ENCODE results near the gene MYL6B. TPM values are rescaled to one million over a fixed set of nuclear protein-coding genes. Genes with fewer than 3 reads are reported as not detected.
"Not testable (repeated sequence)": the region's sequence is repeated elsewhere in the genome, so short reads cannot be mapped to it uniquely, and the experiment has no call there.

Gene MYL6B
- total RNA-seq, 1 donor from 2014 or later: 37.8 TPM

- no peak for DNase-seq (ENCODE audit: low spot score)
Observed at GRCh38 chr12:56152756-56153677, 630 bp downstream of the MYL6B start.

GRCh38 chr12:56153678-56154065, 1.3 kb downstream of the MYL6B start:
- DNase-seq (ENCODE audit: low spot score): no peak

GRCh38 chr12:56154246-56154771, 1.9 kb downstream of the MYL6B start:
- DNase-seq (ENCODE audit: low spot score): no peak

- no peak for DNase-seq (ENCODE audit: low spot score)
Observed at GRCh38 chr12:56154818-56155217, 2.4 kb downstream of the MYL6B start.

GRCh38 chr12:56155256-56155845, 3.0 kb downstream of the MYL6B start:
- no peak for DNase-seq (ENCODE audit: low spot score)

GRCh38 chr12:56156464-56157200, 4.2 kb downstream of the MYL6B start:
- DNase-seq (ENCODE audit: low spot score): not testable (repeated sequence)

GRCh38 chr12:56157201-56158028, 5.0 kb downstream of the MYL6B start:
- peak; percentile 87 for DNase-seq (ENCODE audit: low spot score)

- DNase-seq (ENCODE audit: low spot score): peak; percentile 98
Observed at GRCh38 chr12:56158029-56158925, 5.9 kb downstream of the MYL6B start, which contains the start of gene MYL6. TSS of gene MYL6 (plus strand) at chr12:56158359. CDS start at chr12:56158402, 43 bp downstream.

- peak; percentile 89 for DNase-seq (ENCODE audit: low spot score)
Observed at GRCh38 chr12:56158926-56159461, 6.6 kb downstream of the MYL6B start.

- DNase-seq (ENCODE audit: low spot score): no peak
Observed at GRCh38 chr12:56159482-56160192, 7.2 kb downstream of the MYL6B start.

GRCh38 chr12:56160193-56160763, 7.9 kb downstream of the MYL6B start:
- no peak for DNase-seq (ENCODE audit: low spot score)

- no peak for DNase-seq (ENCODE audit: low spot score)
Observed at GRCh38 chr12:56160894-56161689, 8.7 kb downstream of the MYL6B start.

- DNase-seq (ENCODE audit: low spot score): no peak
Observed at GRCh38 chr12:56161690-56162351, 9.4 kb downstream of the MYL6B start.

- no peak for DNase-seq (ENCODE audit: low spot score)
Observed at GRCh38 chr12:56162468-56163290, 10.3 kb downstream of the MYL6B start.

GRCh38 chr12:56163533-56164344, 11.4 kb downstream of the MYL6B start:
- no peak for DNase-seq (ENCODE audit: low spot score)

GRCh38 chr12:56164345-56164729, 11.9 kb downstream of the MYL6B start:
- DNase-seq (ENCODE audit: low spot score): no peak
